Measurements from ENCODE around the gene CLSTN2. TPM values are rescaled to one million over a fixed set of nuclear protein-coding genes. Genes with fewer than 3 reads are reported as not detected.

Gene CLSTN2
- total RNA-seq, 1 experiment from 2014 or later: 0.68 TPM

- Histone ChIP-seq H2BK120ac (ENCODE audit: low read depth, low read length, poor library complexity, severe bottlenecking) (no peak overlapping the region), H3K79me2 (ENCODE audit: insufficient read depth, low read length) (no peaks in the 10 kb centered on the region), H4K91ac (ENCODE audit: insufficient read length, low read depth, low read length) (no peak overlapping the region), H2AFZ (ENCODE audit: low read length) (no peak overlapping the region), H3K4ac (ENCODE audit: low read depth, low read length) (no peak overlapping the region), H3K79me1 (ENCODE audit: insufficient read depth, low read depth, low read length, poor library complexity, severe bottlenecking) (no peaks in the 10 kb centered on the region), H3K4me1 (ENCODE audit: insufficient read depth, low read length) (no peaks in the 10 kb centered on the region), H3K14ac (ENCODE audit: insufficient read depth, low read length) (no peak overlapping the region), H3K27me3 (ENCODE audit: insufficient read depth, low read length) (no peaks in the 10 kb centered on the region), H3K23ac (ENCODE audit: insufficient read length, low read depth, low read length) (no peak overlapping the region), H3K9ac (ENCODE audit: extremely low read depth, insufficient read length, low read length) (no peak overlapping the region), H2BK20ac (ENCODE audit: low read depth, low read length, poor library complexity, severe bottlenecking) (no peak overlapping the region), H4K8ac (replicated peaks; ENCODE audit: insufficient read length, low read depth, low read length) (no peak overlapping the region), H3K18ac (ENCODE audit: insufficient read length, low read depth, low read length) (no peak overlapping the region), H2AK5ac (ENCODE audit: insufficient read length, low read length) (no peak overlapping the region), H3K27ac (ENCODE audit: insufficient read length, low read depth, low read length) (no peak overlapping the region), H3K4me2 (ENCODE audit: insufficient read depth, insufficient read length, low read length) (no peak overlapping the region), H2BK15ac (ENCODE audit: low read depth, low read length) (no peak overlapping the region), H3K56ac (ENCODE audit: insufficient read length, low read depth, low read length) (no peak overlapping the region), H2BK5ac (ENCODE audit: insufficient read length, low read length) (no peak overlapping the region), H3T11ph (ENCODE audit: low read length) (no peak overlapping the region), H4K5ac (ENCODE audit: insufficient read length, low read depth, low read length) (no peak overlapping the region), H4K20me1 (ENCODE audit: control insufficient read depth, insufficient read depth, insufficient read length) (no peaks in the 10 kb centered on the region), H3K23me2 (ENCODE audit: insufficient read length, low read depth, low read length, poor library complexity, severe bottlenecking) (no peaks in the 10 kb centered on the region), H2BK12ac (ENCODE audit: insufficient read length, low read depth, low read length) (no peak overlapping the region), H3K9me3 (ENCODE audit: control insufficient read depth, low read depth, low read length) (no peaks in the 10 kb centered on the region)
- no CpG with 5 or more reads among the region's 3 CpGs for WGBS (ENCODE audit: extremely low coverage, insufficient read length, low lambda C conversion rate)
- H3K27me3 Mint-ChIP-seq (ENCODE audit: low read depth): peaks cover 4% of the 10 kb centered on the region; the same call in 1 of the 2 replicates
- no peaks in the 10 kb centered on the region for H3K4me1 Mint-ChIP-seq
- peak; percentile 36; the same call in 2 of the 3 replicates for TF ChIP-seq CTCF (conservative IDR thresholded peaks at IDR 0.05)
- H3K27ac Mint-ChIP-seq: no peak overlapping the region
- peak; percentile 36 for DNase-seq
- no peaks in the 10 kb centered on the region for H3K36me3 Mint-ChIP-seq (ENCODE audit: insufficient read depth in 1 of 3, low read depth in 3 of 3)
- H3K9me3 Mint-ChIP-seq: no peaks in the 10 kb centered on the region
- no peak overlapping the region for H3K4me3 Mint-ChIP-seq
These were observed 522.0 kb downstream of the CLSTN2 start for GRCh38 chr3:140456974-140457373.

Measured in H9 (cell line).